ENCODE results near the gene LIPA.
A peak's percentile ranks its signal among the peaks of the same experiment; 100 is the strongest.

The LIPA gene

GRCh38 chr10:89283025-89283935 is 31.7 kb upstream of the LIPA start:
- Histone ChIP-seq H3K9ac (ENCODE audit: low read depth, low read length) (0 out of 2 replicates have a peak overlapping the region, but pooled peaks have one; percentile 0), H3K27me3 (ENCODE audit: insufficient read depth, low read length) (no peaks in the 10 kb centered on the region), H3K4me3 (ENCODE audit: low read length) (no peak overlapping the region), H3K27ac (ENCODE audit: low read depth, low read length) (peak overlapping the region; percentile 25; the same call in 1 of the 2 replicates), H3K4me1 (ENCODE audit: insufficient read depth, low read length) (peaks cover 16% of the 10 kb centered on the region), H3K9me3 (ENCODE audit: insufficient read depth, low read depth, low read length) (0 out of 2 replicates have a peak, but pooled peaks cover 3% of the 10 kb centered on the region), H3K36me3 (ENCODE audit: insufficient read depth, low read length) (no peaks in the 10 kb centered on the region)
- 76% methylated on average over 5 of the region's 6 CpGs for WGBS

DNA sequence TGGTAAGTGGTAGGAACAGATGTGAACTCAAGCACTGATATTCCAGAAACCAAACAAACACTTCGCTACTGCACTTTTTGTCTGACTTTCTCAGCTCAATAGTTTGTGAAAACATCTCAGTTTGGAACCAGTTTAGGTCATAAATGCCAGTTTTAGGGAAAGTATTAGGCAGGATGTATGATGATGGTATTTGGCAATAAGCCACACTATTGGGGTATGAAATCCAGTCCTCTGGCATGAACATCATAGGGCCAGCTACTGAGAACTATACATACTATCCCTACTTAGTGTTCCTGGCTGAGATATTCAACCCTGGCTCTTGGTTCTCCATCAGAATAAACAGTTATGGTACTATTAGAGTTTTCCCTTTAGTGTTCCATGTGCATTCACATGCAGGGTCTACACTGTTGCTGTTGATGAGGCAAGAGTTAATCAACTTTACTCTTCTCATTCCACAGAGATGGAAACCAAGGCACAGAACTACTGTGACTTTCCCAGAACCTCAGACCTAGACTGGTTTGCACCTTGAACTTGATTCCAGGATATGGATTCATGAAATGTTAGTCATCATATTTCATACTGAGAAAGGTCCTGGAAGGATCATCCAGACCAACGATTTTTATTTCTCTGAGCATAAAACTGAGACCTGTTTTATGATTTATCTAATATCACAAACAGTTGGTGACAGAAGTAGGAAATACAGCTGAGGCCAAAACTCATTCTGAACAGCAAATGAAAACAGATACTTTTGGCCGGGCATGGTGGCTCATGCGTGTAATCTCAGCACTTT is 30.2 kb upstream of the LIPA start:
- no peak overlapping the region for H3K9ac ChIP-seq (ENCODE audit: low read depth, low read length)
- H3K4me1 ChIP-seq (ENCODE audit: insufficient read depth, low read length): peaks cover 24% of the 10 kb centered on the region
- H3K27me3 ChIP-seq (ENCODE audit: insufficient read depth, low read length): no peaks in the 10 kb centered on the region
- 0 out of 2 replicates have a peak, but pooled peaks cover 3% of the 10 kb centered on the region for H3K9me3 ChIP-seq (ENCODE audit: insufficient read depth, low read depth, low read length)
- H3K27ac ChIP-seq (ENCODE audit: low read depth, low read length): no peak overlapping the region
- no peak overlapping the region for H3K4me3 ChIP-seq (ENCODE audit: low read length)
- WGBS: 93% methylated on average over 3 of the region's 4 CpGs
- H3K36me3 ChIP-seq (ENCODE audit: insufficient read depth, low read length): no peaks in the 10 kb centered on the region

GRCh38 chr10:89280508-89280907 is 28.9 kb upstream of the LIPA start:
- Histone ChIP-seq H3K9ac (ENCODE audit: low read depth, low read length) (no peak overlapping the region), H3K4me1 (ENCODE audit: insufficient read depth, low read length) (peaks cover 24% of the 10 kb centered on the region)

GRCh38 chr10:89279421-89279869 is 27.9 kb upstream of the LIPA start:
- Histone ChIP-seq H3K36me3 (ENCODE audit: insufficient read depth, low read length) (no peaks in the 10 kb centered on the region), H3K27me3 (ENCODE audit: insufficient read depth, low read length) (no peaks in the 10 kb centered on the region), H3K9me3 (ENCODE audit: insufficient read depth, low read depth, low read length) (no peaks in the 10 kb centered on the region), H3K27ac (ENCODE audit: low read depth, low read length) (no peak overlapping the region), H3K4me1 (ENCODE audit: insufficient read depth, low read length) (peaks cover 25% of the 10 kb centered on the region), H3K4me3 (ENCODE audit: low read length) (no peak overlapping the region), H3K9ac (ENCODE audit: low read depth, low read length) (no peak overlapping the region)
- 91% methylated on average over 1 of the region's 1 CpG for WGBS

More at GRCh38 chr10:89280508-89280907, 28.9 kb upstream of the LIPA start:
- Histone ChIP-seq H3K36me3 (ENCODE audit: insufficient read depth, low read length) (no peaks in the 10 kb centered on the region), H3K9me3 (ENCODE audit: insufficient read depth, low read depth, low read length) (no peaks in the 10 kb centered on the region), H3K27me3 (ENCODE audit: insufficient read depth, low read length) (no peaks in the 10 kb centered on the region), H3K4me3 (ENCODE audit: low read length) (no peak overlapping the region), H3K27ac (ENCODE audit: low read depth, low read length) (no peak overlapping the region)
- 91% methylated on average over 3 of the region's 3 CpGs for WGBS

GRCh38 chr10:89278900-89279392 is 27.4 kb upstream of the LIPA start:
- no peak overlapping the region for H3K27ac ChIP-seq (ENCODE audit: low read depth, low read length)
- H3K4me1 ChIP-seq (ENCODE audit: insufficient read depth, low read length): peaks cover 22% of the 10 kb centered on the region
- H3K4me3 ChIP-seq (ENCODE audit: low read length): no peak overlapping the region
- H3K27me3 ChIP-seq (ENCODE audit: insufficient read depth, low read length): no peaks in the 10 kb centered on the region
- no peaks in the 10 kb centered on the region for H3K9me3 ChIP-seq (ENCODE audit: insufficient read depth, low read depth, low read length)
- no peak overlapping the region for H3K9ac ChIP-seq (ENCODE audit: low read depth, low read length)
- no peaks in the 10 kb centered on the region for H3K36me3 ChIP-seq (ENCODE audit: insufficient read depth, low read length)

DNA sequence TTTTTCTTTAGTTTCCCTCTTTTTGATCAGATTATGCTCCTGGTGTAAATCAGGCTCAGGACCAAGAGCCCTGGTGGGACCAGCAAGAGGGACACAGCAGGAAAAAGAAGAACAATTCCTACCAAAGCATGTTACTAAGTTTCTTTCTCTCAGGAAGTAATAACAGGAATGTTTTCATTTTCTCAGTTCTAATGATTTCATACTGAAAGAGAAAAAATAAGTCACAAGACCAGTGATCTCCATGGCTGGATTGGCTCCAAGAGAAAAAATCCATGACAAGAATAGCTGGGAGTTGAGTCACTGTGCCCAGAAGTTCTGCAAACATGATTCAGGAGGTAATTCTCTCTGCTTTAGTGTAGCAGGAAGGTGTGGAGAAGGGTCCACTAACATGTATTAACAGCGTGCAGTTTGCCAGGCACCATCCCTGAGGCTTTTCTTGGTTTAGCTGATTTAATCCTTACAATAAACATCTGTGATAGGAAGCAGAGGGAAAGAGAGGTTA is 26.5 kb upstream of the LIPA start:
- H3K27ac ChIP-seq (ENCODE audit: low read depth, low read length): no peak overlapping the region
- no CpG with 5 or more reads among the region's 1 CpG for WGBS
- H3K9me3 ChIP-seq (ENCODE audit: insufficient read depth, low read depth, low read length): no peaks in the 10 kb centered on the region
- H3K4me3 ChIP-seq (ENCODE audit: low read length): no peak overlapping the region
- no peaks in the 10 kb centered on the region for H3K36me3 ChIP-seq (ENCODE audit: insufficient read depth, low read length)
- no peaks in the 10 kb centered on the region for H3K27me3 ChIP-seq (ENCODE audit: insufficient read depth, low read length)
- peaks cover 16% of the 10 kb centered on the region; the same call in 1 of the 2 replicates for H3K4me1 ChIP-seq (ENCODE audit: insufficient read depth, low read length)
- no peak overlapping the region for H3K9ac ChIP-seq (ENCODE audit: low read depth, low read length)

DNA sequence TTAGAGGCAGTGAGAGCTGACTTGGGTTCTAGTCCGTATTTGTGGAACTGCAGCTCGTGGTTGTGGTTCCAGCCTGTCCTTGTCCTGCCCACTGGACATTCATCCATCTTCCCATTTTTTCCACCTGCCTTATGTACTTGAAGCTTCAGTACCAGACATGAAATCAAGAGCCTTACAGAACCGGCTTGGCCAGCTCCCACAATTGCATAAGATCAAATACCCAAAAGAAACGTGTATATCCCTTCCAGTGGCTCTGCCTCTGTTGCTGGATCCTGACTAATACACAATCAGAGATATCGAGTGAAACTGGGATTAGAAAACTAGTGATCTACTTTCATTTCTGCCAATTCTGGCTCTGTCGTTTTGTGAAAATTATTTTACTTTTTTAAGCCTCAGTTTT is 23.8 kb upstream of the LIPA start:
- H3K4me1 ChIP-seq (ENCODE audit: insufficient read depth, low read length): peaks cover 16% of the 10 kb centered on the region; the same call in 1 of the 2 replicates
- no peak overlapping the region for H3K4me3 ChIP-seq (ENCODE audit: low read length)
- 97% methylated on average over 6 of the region's 6 CpGs for WGBS
- H3K9me3 ChIP-seq (ENCODE audit: insufficient read depth, low read depth, low read length): no peaks in the 10 kb centered on the region
- H3K27ac ChIP-seq (ENCODE audit: low read depth, low read length): no peak overlapping the region
- H3K27me3 ChIP-seq (ENCODE audit: insufficient read depth, low read length): no peaks in the 10 kb centered on the region
- no peaks in the 10 kb centered on the region for H3K36me3 ChIP-seq (ENCODE audit: insufficient read depth, low read length)
- H3K9ac ChIP-seq (ENCODE audit: low read depth, low read length): no peak overlapping the region

- H3K27me3 ChIP-seq (ENCODE audit: insufficient read depth, low read length): no peaks in the 10 kb centered on the region
- no peak overlapping the region for H3K4me3 ChIP-seq (ENCODE audit: low read length)
- H3K36me3 ChIP-seq (ENCODE audit: insufficient read depth, low read length): no peaks in the 10 kb centered on the region
- H3K27ac ChIP-seq (ENCODE audit: low read depth, low read length): no peak overlapping the region
- no peak overlapping the region for H3K9ac ChIP-seq (ENCODE audit: low read depth, low read length)
- 71% methylated on average over 3 of the region's 3 CpGs for WGBS
- no peaks in the 10 kb centered on the region for H3K9me3 ChIP-seq (ENCODE audit: insufficient read depth, low read depth, low read length)
- H3K4me1 ChIP-seq (ENCODE audit: insufficient read depth, low read length): peaks cover 16% of the 10 kb centered on the region; the same call in 1 of the 2 replicates
Observed at GRCh38 chr10:89274928-89275327, 23.4 kb upstream of the LIPA start.

DNA sequence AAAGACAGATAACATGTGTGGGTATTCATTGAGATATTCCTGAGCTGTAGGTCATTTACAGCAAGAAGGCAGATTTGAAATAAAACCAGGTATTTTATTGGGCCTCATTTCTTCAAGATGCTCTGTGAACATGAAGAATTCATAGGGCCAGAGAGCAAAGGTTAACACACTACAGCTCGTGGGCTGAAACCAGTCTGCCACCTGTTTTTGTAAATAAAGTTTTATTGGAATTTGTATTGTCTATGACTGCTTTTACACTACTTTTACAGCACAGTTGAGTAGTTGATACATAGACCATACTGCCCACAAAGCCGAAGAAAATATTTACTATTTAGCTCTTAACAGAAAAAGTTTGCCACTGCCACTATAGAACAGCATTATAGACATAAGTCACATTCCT is 22.1 kb upstream of the LIPA start:
- H3K36me3 ChIP-seq (ENCODE audit: insufficient read depth, low read length): no peaks in the 10 kb centered on the region
- H3K4me1 ChIP-seq (ENCODE audit: insufficient read depth, low read length): peaks cover 16% of the 10 kb centered on the region; the same call in 1 of the 2 replicates
- H3K4me3 ChIP-seq (ENCODE audit: low read length): no peak overlapping the region
- WGBS: 97% methylated on average over 2 of the region's 2 CpGs
- no peak overlapping the region for H3K27ac ChIP-seq (ENCODE audit: low read depth, low read length)
- H3K9me3 ChIP-seq (ENCODE audit: insufficient read depth, low read depth, low read length): no peaks in the 10 kb centered on the region
- no peak overlapping the region for H3K9ac ChIP-seq (ENCODE audit: low read depth, low read length)
- no peaks in the 10 kb centered on the region for H3K27me3 ChIP-seq (ENCODE audit: insufficient read depth, low read length)

DNA sequence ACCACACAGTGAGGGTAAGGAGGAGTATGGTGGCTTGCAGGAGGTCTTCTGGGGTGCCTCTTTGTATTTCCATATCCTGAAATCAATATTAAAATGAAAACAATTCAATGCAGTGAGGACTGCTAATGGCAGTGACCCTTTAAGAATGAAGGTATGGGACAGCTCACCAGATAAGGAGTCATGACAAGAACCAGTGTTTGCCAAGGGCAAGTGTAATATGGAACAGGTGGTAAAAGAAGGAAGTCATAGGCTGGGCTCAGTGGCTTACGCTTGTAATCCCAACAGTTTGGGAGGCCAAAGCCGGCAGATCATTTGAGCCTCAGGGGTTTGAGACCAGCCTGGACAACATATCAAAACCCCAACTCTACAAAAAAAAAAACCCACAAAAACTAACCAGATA is 20.0 kb upstream of the LIPA start:
- WGBS: 95% methylated on average over 2 of the region's 2 CpGs
- no peak overlapping the region for H3K4me3 ChIP-seq (ENCODE audit: low read length)
- H3K27ac ChIP-seq (ENCODE audit: low read depth, low read length): no peak overlapping the region
- H3K27me3 ChIP-seq (ENCODE audit: insufficient read depth, low read length): no peaks in the 10 kb centered on the region
- H3K9ac ChIP-seq (ENCODE audit: low read depth, low read length): no peak overlapping the region
- H3K4me1 ChIP-seq (ENCODE audit: insufficient read depth, low read length): 0 out of 2 replicates have a peak, but pooled peaks cover 6% of the 10 kb centered on the region
- no peaks in the 10 kb centered on the region for H3K9me3 ChIP-seq (ENCODE audit: insufficient read depth, low read depth, low read length)
- no peaks in the 10 kb centered on the region for H3K36me3 ChIP-seq (ENCODE audit: insufficient read depth, low read length)

- 0 out of 2 replicates have a peak, but pooled peaks cover 6% of the 10 kb centered on the region for H3K4me1 ChIP-seq (ENCODE audit: insufficient read depth, low read length)
- H3K27me3 ChIP-seq (ENCODE audit: insufficient read depth, low read length): no peaks in the 10 kb centered on the region
- no peaks in the 10 kb centered on the region for H3K36me3 ChIP-seq (ENCODE audit: insufficient read depth, low read length)
- no peaks in the 10 kb centered on the region for H3K9me3 ChIP-seq (ENCODE audit: insufficient read depth, low read depth, low read length)
- H3K27ac ChIP-seq (ENCODE audit: low read depth, low read length): no peak overlapping the region
- no peak overlapping the region for H3K4me3 ChIP-seq (ENCODE audit: low read length)
- H3K9ac ChIP-seq (ENCODE audit: low read depth, low read length): no peak overlapping the region
Observed at GRCh38 chr10:89270153-89270483, 18.5 kb upstream of the LIPA start.

Measured in HUES64 (cell line).